Endodermal cell (in vitro differentiated cells): ENCODE data around the gene ZSCAN31. TPM values are rescaled to one million over a fixed set of nuclear protein-coding genes. Genes with fewer than 3 reads are reported as not detected.
A peak's percentile ranks its signal among the peaks of the same experiment; 100 is the strongest.

Source experiments
- DNase-seq: peaks from one replicate; pipeline ENCODE4 v3.0.0-alpha.2; 2017
- H3K27ac ChIP-seq: 2 replicates; pipeline ENCODE4 v1.5.1; 2013; ENCODE audit warnings: mild to moderate bottlenecking, low read depth, low read length, moderate library complexity
- H3K27me3 ChIP-seq: 2 replicates; pipeline ENCODE4 v1.6.1; 2013; ENCODE audit warnings: mild to moderate bottlenecking, low read length, moderate library complexity; ENCODE audit not compliant: insufficient read depth, control insufficient read depth, poor library complexity, severe bottlenecking
- H3K36me3 ChIP-seq: 2 replicates; pipeline ENCODE4 v1.7.0; 2013; ENCODE audit warnings: mild to moderate bottlenecking, low read length, moderate library complexity; ENCODE audit not compliant: control insufficient read depth, insufficient read depth
- H3K4me1 ChIP-seq: one replicate; pipeline ENCODE4 v1.7.0; 2013; ENCODE audit warnings: low read length; ENCODE audit not compliant: control insufficient read depth, insufficient read depth
- H3K4me3 ChIP-seq: 2 replicates; pipeline ENCODE4 v1.5.1; 2013; ENCODE audit warnings: mild to moderate bottlenecking, low read length, moderate library complexity
- H3K9ac ChIP-seq: 2 replicates; pipeline ENCODE4 v1.6.1; 2013; ENCODE audit warnings: mild to moderate bottlenecking, low read length, moderate library complexity; ENCODE audit not compliant: poor library complexity, severe bottlenecking; ENCODE audit errors: extremely low read depth
- H3K9me3 ChIP-seq: 2 replicates; pipeline ENCODE4 v1.6.1; 2013; ENCODE audit warnings: mild to moderate bottlenecking, low read length, moderate library complexity; ENCODE audit not compliant: control insufficient read depth
- H3K27ac Mint-ChIP-seq: 2 replicates; pipeline ENCODE4 v1.8.0; 2020; ENCODE audit warnings: mixed read lengths
- H3K27me3 Mint-ChIP-seq: 2 replicates; pipeline ENCODE4 v1.8.0; 2021; ENCODE audit warnings: mild to moderate bottlenecking, mixed read lengths; ENCODE audit not compliant: insufficient read depth
- H3K36me3 Mint-ChIP-seq: 2 replicates; pipeline ENCODE4 v1.8.0; 2020; ENCODE audit warnings: low read depth, mixed read lengths
- H3K4me1 Mint-ChIP-seq: 2 replicates; pipeline ENCODE4 v1.8.0; 2020; ENCODE audit warnings: mixed read lengths
- H3K4me3 Mint-ChIP-seq: 2 replicates; pipeline ENCODE4 v1.8.0; 2020; ENCODE audit warnings: mild to moderate bottlenecking, moderate library complexity, mixed read lengths
- H3K9me3 Mint-ChIP-seq: 2 replicates; pipeline ENCODE4 v1.8.0; 2020; ENCODE audit warnings: mild to moderate bottlenecking, mixed read lengths
- WGBS, 2 experiments: methylation state at CpG; one replicate each; pipeline versions ENCODE4 v1.1.5 to v1.1.7; 2013; ENCODE audit warnings: missing lambda C conversion rate in 2 of 2, mixed read lengths in 1 of 2; ENCODE audit not compliant: insufficient coverage in 1 of 2, insufficient read length in 1 of 2; 5-methylcytosine and 5-hydroxymethylcytosine counted together
- total RNA-seq, 2 donors: library from RNA; stranded (reverse); fragmentation: NEBNext Ultra II Directional in 1 of 2; extraction: Animal tissue kit (Norgen Biotek cat#: 25700) in 1 of 2; gene quantifications; 2 replicates in 1 of 2; 3 replicates in 1 of 2; pipeline ENCODE4 v1.2.1, GENCODE V29; 2021
- TF ChIP-seq, protein P1 (sequence below): fragments of 200-600 bp; sonication (generic); conservative IDR thresholded peaks from 2 replicates; pipeline ENCODE4 v1.5.0; 2021; ENCODE audit warnings: antibody characterized with exemption, mild to moderate bottlenecking

The ZSCAN31 gene
- total RNA-seq, 2 donors from 2014 or later: 1.7 to 4.7 TPM

DNA sequence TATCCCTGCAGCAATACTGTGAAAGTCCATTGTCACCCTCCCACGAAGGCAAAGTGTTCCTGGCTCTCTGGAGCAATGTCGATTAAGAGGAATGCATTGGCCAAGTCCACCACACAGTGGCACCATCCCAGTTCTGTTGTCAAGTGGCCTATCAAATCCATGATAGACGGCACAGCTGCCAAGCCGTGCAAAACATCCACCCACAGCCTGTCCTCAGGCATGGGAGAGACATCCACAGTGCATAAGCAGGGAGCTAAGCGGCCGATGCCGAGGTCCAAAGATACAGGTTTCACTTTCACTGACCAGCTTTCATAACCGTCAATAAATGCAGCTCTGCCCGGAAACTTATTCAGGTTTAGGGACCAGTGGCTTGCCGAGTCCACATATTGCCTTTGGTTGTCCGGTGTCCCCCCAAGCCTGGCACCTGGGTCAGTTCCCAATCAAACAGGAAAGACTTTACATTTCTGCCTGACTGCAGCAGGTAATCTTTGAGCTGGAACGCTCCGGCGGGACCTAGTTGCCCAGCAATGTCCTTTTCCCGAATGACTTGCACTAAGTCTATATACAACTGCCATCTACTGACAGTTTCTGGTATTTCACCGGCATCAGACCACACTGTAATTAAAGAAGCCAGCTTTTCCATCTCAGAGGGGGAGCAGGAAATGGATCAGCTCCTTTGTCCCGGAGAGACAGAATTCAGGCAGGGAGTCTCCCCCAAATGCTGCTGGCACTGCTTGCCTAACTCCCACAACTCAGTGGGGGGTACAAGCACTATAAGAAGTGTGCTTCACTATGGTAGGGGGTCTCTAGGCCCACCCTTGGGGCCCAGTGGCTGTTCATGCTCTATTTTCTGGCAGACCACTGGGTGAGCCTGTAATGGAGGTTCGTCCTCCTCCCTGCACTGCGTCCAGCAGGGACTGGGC lies 20.1 kb upstream of the ZSCAN31 start:
- Histone ChIP-seq H3K36me3 (peaks cover 17% of the 10 kb centered on the region), H3K4me1 (peaks cover 3% of the 10 kb centered on the region), H3K27ac (no peak overlapping the region), H3K9ac (peak overlapping the region; percentile 13), H3K27me3 (no peaks in the 10 kb centered on the region), H3K4me3 (peak overlapping the region; percentile 70), H3K9me3 (peaks cover 22% of the 10 kb centered on the region)
- Mint-ChIP-seq H3K4me3 (peak overlapping the region; percentile 35), H3K36me3 (peaks cover 24% of the 10 kb centered on the region), H3K27ac (peak overlapping the region; percentile 85), H3K4me1 (peaks cover 21% of the 10 kb centered on the region), H3K9me3 (peaks cover 4% of the 10 kb centered on the region), H3K27me3 (no peaks in the 10 kb centered on the region)
- 34 to 37% methylated on average over 16 to 19 of the region's 19 CpGs for WGBS, 2 experiments
- DNase-seq: peak; percentile 91
- TF ChIP-seq, protein P1, sequence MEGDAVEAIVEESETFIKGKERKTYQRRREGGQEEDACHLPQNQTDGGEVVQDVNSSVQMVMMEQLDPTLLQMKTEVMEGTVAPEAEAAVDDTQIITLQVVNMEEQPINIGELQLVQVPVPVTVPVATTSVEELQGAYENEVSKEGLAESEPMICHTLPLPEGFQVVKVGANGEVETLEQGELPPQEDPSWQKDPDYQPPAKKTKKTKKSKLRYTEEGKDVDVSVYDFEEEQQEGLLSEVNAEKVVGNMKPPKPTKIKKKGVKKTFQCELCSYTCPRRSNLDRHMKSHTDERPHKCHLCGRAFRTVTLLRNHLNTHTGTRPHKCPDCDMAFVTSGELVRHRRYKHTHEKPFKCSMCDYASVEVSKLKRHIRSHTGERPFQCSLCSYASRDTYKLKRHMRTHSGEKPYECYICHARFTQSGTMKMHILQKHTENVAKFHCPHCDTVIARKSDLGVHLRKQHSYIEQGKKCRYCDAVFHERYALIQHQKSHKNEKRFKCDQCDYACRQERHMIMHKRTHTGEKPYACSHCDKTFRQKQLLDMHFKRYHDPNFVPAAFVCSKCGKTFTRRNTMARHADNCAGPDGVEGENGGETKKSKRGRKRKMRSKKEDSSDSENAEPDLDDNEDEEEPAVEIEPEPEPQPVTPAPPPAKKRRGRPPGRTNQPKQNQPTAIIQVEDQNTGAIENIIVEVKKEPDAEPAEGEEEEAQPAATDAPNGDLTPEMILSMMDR: peak; percentile 79

DNA sequence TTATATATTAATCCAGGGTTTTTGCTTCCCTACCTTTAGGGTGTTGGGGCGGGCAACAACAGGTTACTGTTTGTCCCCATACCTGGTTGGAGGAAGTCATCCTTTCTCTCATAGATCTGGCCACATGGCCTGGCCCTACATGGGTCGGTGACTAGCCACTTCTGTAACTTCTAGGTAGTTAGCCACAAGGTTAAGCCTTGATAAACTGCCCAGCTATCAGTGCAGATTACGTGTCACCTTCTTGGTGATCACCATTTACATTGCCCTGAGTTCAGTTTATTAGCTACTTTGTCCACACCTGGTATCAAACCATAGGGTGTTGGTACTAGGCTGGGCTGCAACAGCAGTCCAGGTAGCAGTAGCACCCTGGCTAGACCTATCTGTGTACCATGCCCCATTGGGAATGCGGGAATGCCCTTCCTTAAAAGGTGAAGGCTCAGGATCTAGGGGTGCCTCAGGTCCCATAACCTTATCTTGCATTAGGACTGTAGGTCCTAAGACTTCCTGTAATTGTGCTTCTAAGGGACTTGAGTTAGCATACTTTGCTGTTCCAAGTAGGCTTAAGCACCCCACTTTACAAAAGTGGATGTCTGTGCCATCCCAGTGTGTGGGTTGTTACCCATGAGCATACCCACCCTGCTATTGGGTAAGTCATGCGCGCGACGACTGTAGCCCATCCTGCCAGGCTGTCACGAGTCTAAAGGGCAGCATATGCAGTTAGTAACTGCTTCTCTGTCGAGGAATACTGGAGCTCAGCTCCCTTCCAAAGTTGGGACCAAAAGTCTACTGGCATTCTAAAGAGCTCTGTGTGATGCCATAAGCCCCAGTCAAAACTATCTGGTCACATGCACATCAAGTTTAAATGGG lies 19.0 kb upstream of the ZSCAN31 start:
- peaks cover 21% of the 10 kb centered on the region for H3K36me3 Mint-ChIP-seq
- peaks cover 8% of the 10 kb centered on the region for H3K36me3 ChIP-seq
- 93 to 95% methylated on average over 9 to 10 of the region's 10 CpGs for WGBS, 2 experiments
- H3K4me3 ChIP-seq: no peak overlapping the region
- H3K9me3 Mint-ChIP-seq: peaks cover 4% of the 10 kb centered on the region
- H3K4me1 Mint-ChIP-seq: peaks cover 30% of the 10 kb centered on the region
- peaks cover 22% of the 10 kb centered on the region for H3K9me3 ChIP-seq
- no peaks in the 10 kb centered on the region for H3K27me3 ChIP-seq
- no peak for DNase-seq
- no peak overlapping the region for H3K9ac ChIP-seq
- TF ChIP-seq, protein P1: no peak
- peaks cover 3% of the 10 kb centered on the region for H3K4me1 ChIP-seq
- no peak overlapping the region for H3K27ac Mint-ChIP-seq
- no peak overlapping the region for H3K27ac ChIP-seq
- H3K27me3 Mint-ChIP-seq: no peaks in the 10 kb centered on the region
- H3K4me3 Mint-ChIP-seq: no peak overlapping the region

DNA sequence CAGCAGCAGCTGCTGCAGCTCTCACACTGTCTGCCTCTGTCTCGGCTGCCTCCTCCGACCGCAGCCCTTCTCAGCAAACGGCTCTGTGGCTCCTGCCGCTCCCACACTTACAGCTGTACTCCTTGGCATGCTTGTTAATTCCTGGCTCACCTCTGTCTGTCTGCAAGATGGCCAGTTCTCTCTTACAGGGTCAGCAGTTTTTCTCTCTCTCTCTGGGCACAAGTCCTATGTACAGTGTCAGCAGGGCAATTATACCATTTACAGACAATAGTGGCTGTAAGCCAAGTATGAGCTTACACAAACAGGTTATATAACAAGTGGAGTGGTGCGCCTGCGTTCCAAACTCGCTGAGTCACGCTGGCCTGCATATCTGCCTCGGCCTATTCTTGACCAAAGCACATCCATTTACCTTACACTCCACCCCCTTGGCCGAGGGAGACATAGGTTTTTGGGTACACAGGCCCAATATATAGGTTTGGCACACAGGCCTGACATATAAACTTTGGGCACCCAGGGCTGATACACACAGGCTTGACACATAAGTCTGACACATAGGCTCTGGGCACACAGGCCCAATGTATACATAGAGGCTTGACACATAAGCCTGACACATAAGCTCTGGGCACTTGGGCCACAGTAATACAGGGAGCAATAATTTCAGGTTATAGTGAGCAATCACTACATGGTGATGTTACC lies 18.2 kb upstream of the ZSCAN31 start:
- Histone ChIP-seq H3K27ac (no peak overlapping the region), H3K4me1 (peaks cover 3% of the 10 kb centered on the region), H3K4me3 (no peak overlapping the region), H3K9ac (no peak overlapping the region), H3K9me3 (peaks cover 22% of the 10 kb centered on the region), H3K36me3 (peaks cover 8% of the 10 kb centered on the region), H3K27me3 (no peaks in the 10 kb centered on the region)
- Mint-ChIP-seq H3K9me3 (peaks cover 4% of the 10 kb centered on the region), H3K36me3 (peaks cover 16% of the 10 kb centered on the region), H3K27ac (no peak overlapping the region), H3K27me3 (no peaks in the 10 kb centered on the region), H3K4me1 (peaks cover 30% of the 10 kb centered on the region), H3K4me3 (no peak overlapping the region)
- TF ChIP-seq, protein P1: no peak
- DNase-seq: no peak
- 96% methylated on average over 8 to 11 of the region's 11 CpGs for WGBS, 2 experiments
